Umbilical cord (tissue), 2 donors: Measurements from ENCODE around the gene HECTD1. TPM values are rescaled to one million over a fixed set of nuclear protein-coding genes. Genes with fewer than 3 reads are reported as not detected.
A peak's percentile ranks its signal among the peaks of the same experiment; 100 is the strongest.
"Not testable (repeated sequence)": the region's sequence is repeated elsewhere in the genome, so short reads cannot be mapped to it uniquely, and the experiment has no call there.

Experiments used
- DNase-seq: peaks from one replicate; pipeline ENCODE4 v3.0.0-alpha.2; 2015; ENCODE audit warnings: low spot score
- total RNA-seq: library from RNA; depleted of rRNA; stranded (reverse); fragments of >200 nt; gene quantifications from one replicate; pipeline ENCODE4 v1.2.3, GENCODE V29; 2014; ENCODE audit warnings: low replicate concordance; ENCODE audit not compliant: insufficient read depth

Gene HECTD1
- total RNA-seq, 1 donor from 2014 or later: 328 TPM

- not testable (repeated sequence) for DNase-seq
Observed at GRCh38 chr14:31093884-31094839, 113.4 kb downstream of the HECTD1 start.

GRCh38 chr14:31092160-31092708 lies 115.4 kb downstream of the HECTD1 start:
- no peak for DNase-seq

- peak; percentile 34 for DNase-seq
Observed at GRCh38 chr14:31090883-31091764, 116.5 kb downstream of the HECTD1 start.

- not testable (repeated sequence) for DNase-seq
Observed at GRCh38 chr14:31086466-31086865, 121.1 kb downstream of the HECTD1 start.

GRCh38 chr14:31085027-31085426 lies 122.6 kb downstream of the HECTD1 start:
- no peak for DNase-seq

GRCh38 chr14:31084385-31084784 lies 123.2 kb downstream of the HECTD1 start:
- no peak for DNase-seq

GRCh38 chr14:31083781-31084180 lies 123.8 kb downstream of the HECTD1 start:
- no peak for DNase-seq

GRCh38 chr14:31080484-31080883 lies 127.1 kb downstream of the HECTD1 start:
- no peak for DNase-seq

GRCh38 chr14:31080056-31080455 lies 127.5 kb downstream of the HECTD1 start:
- DNase-seq: no peak

- no peak for DNase-seq
Observed at GRCh38 chr14:31078766-31079165, 128.8 kb downstream of the HECTD1 start.

- DNase-seq: no peak
Observed at GRCh38 chr14:31075144-31075543, 132.4 kb downstream of the HECTD1 start.

GRCh38 chr14:31071151-31071550 lies 136.4 kb downstream of the HECTD1 start:
- no peak for DNase-seq

GRCh38 chr14:31070431-31070830 lies 137.2 kb downstream of the HECTD1 start:
- no peak for DNase-seq

GRCh38 chr14:31069343-31069742 lies 138.2 kb downstream of the HECTD1 start:
- DNase-seq: no peak

GRCh38 chr14:31068235-31068634 lies 139.4 kb downstream of the HECTD1 start:
- no peak for DNase-seq

- not testable (repeated sequence) for DNase-seq
Observed at GRCh38 chr14:31062908-31063307, 144.7 kb downstream of the HECTD1 start.

GRCh38 chr14:31060253-31060875 lies 147.2 kb downstream of the HECTD1 start:
- no peak for DNase-seq

GRCh38 chr14:31059152-31059924 lies 148.3 kb downstream of the HECTD1 start:
- DNase-seq: peak; percentile 5

GRCh38 chr14:31057701-31058364 lies 149.8 kb downstream of the HECTD1 start:
- no peak for DNase-seq

GRCh38 chr14:31057035-31057434 lies 150.6 kb downstream of the HECTD1 start:
- DNase-seq: no peak
